NCI-H2227 treated with DMSO at 0.1 percent for 48 hours (cell line): Measurements from ENCODE around the gene ERAS.

ENCODE experiments used
- DNase-seq: peaks from one replicate; lab custom pipeline; 2025; lab: John Stamatoyannopoulos, UW

Gene ERAS

GRCh38 chrX:48826135-48826875, at the start of gene ERAS:
Gene ERAS (plus strand): TSS chrX:48826513. CDS start chrX:48829124, 2,611 bp downstream.
- DNase-seq: no peak

- no peak for DNase-seq
These were observed 49.4 kb upstream of the ERAS start for GRCh38 chrX:48776818-48777439.

- DNase-seq: no peak
These were observed 46.9 kb upstream of the ERAS start for GRCh38 chrX:48779399-48779798.

- no peak for DNase-seq
These were observed 44.6 kb upstream of the ERAS start for GRCh38 chrX:48781705-48782104.

- no peak for DNase-seq
These were observed 44.1 kb upstream of the ERAS start for GRCh38 chrX:48782216-48782615.

GRCh38 chrX:48782795-48783194, 43.5 kb upstream of the ERAS start:
- no peak for DNase-seq

GRCh38 chrX:48784726-48785125, 41.6 kb upstream of the ERAS start:
- no peak for DNase-seq

- DNase-seq: no peak
These were observed 41.1 kb upstream of the ERAS start for GRCh38 chrX:48785186-48785539.

- DNase-seq: no peak
These were observed 40.6 kb upstream of the ERAS start for GRCh38 chrX:48785540-48786214.

GRCh38 chrX:48786341-48786800, 39.9 kb upstream of the ERAS start, which contains the start of gene GATA1:
Gene GATA1 (plus strand): TSS chrX:48786590. CDS start chrX:48791110, 4,520 bp downstream.
- DNase-seq: no peak

GRCh38 chrX:48786825-48787504, 39.3 kb upstream of the ERAS start:
- no peak for DNase-seq

- no peak for DNase-seq
These were observed 38.5 kb upstream of the ERAS start for GRCh38 chrX:48787505-48788443.

GRCh38 chrX:48789366-48790220, 36.7 kb upstream of the ERAS start:
- DNase-seq: no peak

GRCh38 chrX:48790477-48790876, 35.8 kb upstream of the ERAS start:
- DNase-seq: no peak

GRCh38 chrX:48791063-48791820, 35.1 kb upstream of the ERAS start:
- no peak for DNase-seq

GRCh38 chrX:48792219-48792618, 34.1 kb upstream of the ERAS start:
- DNase-seq: no peak

GRCh38 chrX:48793935-48794334, 32.4 kb upstream of the ERAS start:
- DNase-seq: no peak

- no peak for DNase-seq
These were observed 31.9 kb upstream of the ERAS start for GRCh38 chrX:48794340-48794910.

GRCh38 chrX:48794911-48795515, 31.3 kb upstream of the ERAS start:
- DNase-seq: no peak
